Measurements from ENCODE around the gene MESP1.

- TF ChIP-seq POLR2A (IDR thresholded peaks at IDR 0.05; ENCODE audit: insufficient read depth in 1 of 2, low read depth in 2 of 2, low read length in 2 of 2) (no peak), CTCF (CRISPR knock-in tag; IDR thresholded peaks at IDR 0.05) (no peak), SIN3A (IDR thresholded peaks at IDR 0.05; ENCODE audit: borderline replicate concordance, low read depth, low read length) (no peak), TCF12 (IDR thresholded peaks at IDR 0.05) (no peak), TCF12 (CRISPR knock-in tag; IDR thresholded peaks at IDR 0.05) (no peak), POLR2AphosphoS5 (IDR thresholded peaks at IDR 0.05; ENCODE audit: low read depth, low read length) (no peak), CEBPB (IDR thresholded peaks at IDR 0.05; ENCODE audit: borderline replicate concordance, low read depth, low read length) (no peak), XRCC5 (optimal IDR thresholded peaks at IDR 0.05; ENCODE audit: low read length) (no peak), ZNF496 (CRISPR knock-in tag; IDR thresholded peaks at IDR 0.05; ENCODE audit: insufficient replicate concordance) (no peak), RBAK (CRISPR knock-in tag; IDR thresholded peaks at IDR 0.05) (no peak)
These were observed 7.9 kb upstream of the MESP1 start for GRCh38 chr15:89758981-89759380.

All from HepG2 (cell line).